HepG2 (cell line): ENCODE data around the gene CSTB. TPM values are rescaled to one million over a fixed set of nuclear protein-coding genes. Genes with fewer than 3 reads are reported as not detected.

ENCODE experiments used
- BATF2 ChIP-seq: sonication (generic); formaldehyde crosslinking; IDR thresholded peaks from 2 replicates; pipeline ENCODE4 v1.8.0; 2022; ENCODE audit warnings: mild to moderate bottlenecking, missing genetic modification reagents, moderate library complexity
- ERF ChIP-seq: IDR thresholded peaks from 2 replicates; pipeline ENCODE4 v1.6.1; 2018; ENCODE audit warnings: missing biosample characterization, missing genetic modification reagents
- ETV6 ChIP-seq: sonication (generic); formaldehyde crosslinking; conservative IDR thresholded peaks from 2 replicates; pipeline ENCODE4 v1.4.0; 2020; ENCODE audit warnings: missing genetic modification reagents
- HNF1B ChIP-seq: sonication (generic); formaldehyde crosslinking; IDR thresholded peaks from 2 replicates; pipeline ENCODE4 v1.5.1; 2020; ENCODE audit warnings: mild to moderate bottlenecking, moderate library complexity, missing genetic modification reagents
- MIXL1 ChIP-seq: IDR thresholded peaks from 2 replicates; pipeline ENCODE4 v1.6.1; 2016
- NFE2 ChIP-seq: sonication (generic); formaldehyde crosslinking; IDR thresholded peaks from 2 replicates; pipeline ENCODE4 v1.4.0; 2020; ENCODE audit warnings: missing genetic modification reagents
- RFX1 ChIP-seq: fragments of 450-650 bp; IDR thresholded peaks from 2 replicates; pipeline ENCODE4 v1.6.1; 2017
- TRIM24 ChIP-seq: sonication (generic); formaldehyde crosslinking; IDR thresholded peaks from 2 replicates; pipeline ENCODE4 v1.8.0; 2022; ENCODE audit warnings: mild to moderate bottlenecking, missing genetic modification reagents
- USF2 ChIP-seq, 2 experiments: sonication (generic) in 1 of 2; formaldehyde crosslinking in 1 of 2; IDR thresholded peaks; 2 replicates each; pipeline versions ENCODE4 v1.5.1 to v1.6.1; 2011 to 2020; ENCODE audit warnings: borderline replicate concordance in 1 of 2, low read depth in 1 of 2, low read length in 1 of 2, mild to moderate bottlenecking in 1 of 2, missing genetic modification reagents in 1 of 2, moderate library complexity in 1 of 2
- ZBTB49 ChIP-seq: sonication (generic); formaldehyde crosslinking; IDR thresholded peaks from 2 replicates; pipeline ENCODE4 v1.4.0; 2020; ENCODE audit warnings: missing genetic modification reagents, borderline replicate concordance
- ZFP41 ChIP-seq: sonication (generic); formaldehyde crosslinking; IDR thresholded peaks from 2 replicates; pipeline ENCODE4 v1.4.0; 2020; ENCODE audit warnings: mild to moderate bottlenecking, missing genetic modification reagents, borderline replicate concordance
- ZFP90 ChIP-seq: sonication (generic); formaldehyde crosslinking; IDR thresholded peaks from 2 replicates; pipeline ENCODE4 v1.8.0; 2022; ENCODE audit warnings: missing genetic modification reagents, mild to moderate bottlenecking, inconsistent platforms, borderline replicate concordance
- ZKSCAN5 ChIP-seq: sonication (generic); formaldehyde crosslinking; IDR thresholded peaks from 2 replicates; pipeline ENCODE4 v1.5.1; 2020; ENCODE audit warnings: mild to moderate bottlenecking, missing genetic modification reagents
- ZNF274 ChIP-seq: sonication (generic); formaldehyde crosslinking; IDR thresholded peaks from 2 replicates; pipeline ENCODE4 v1.5.1; 2020; ENCODE audit warnings: mild to moderate bottlenecking, missing genetic modification reagents
- ZNF430 ChIP-seq: sonication (generic); formaldehyde crosslinking; IDR thresholded peaks from 2 replicates; pipeline ENCODE4 v1.9.0; 2021; ENCODE audit warnings: mild to moderate bottlenecking, missing genetic modification reagents
- ZNF503 ChIP-seq: sonication (generic); formaldehyde crosslinking; IDR thresholded peaks from 2 replicates; pipeline ENCODE4 v1.4.0; 2020; ENCODE audit warnings: missing genetic modification reagents
- polyA plus RNA-seq, 8 experiments: library from polyadenylated mRNA; depleted of rRNA in 3 of 8; stranded (reverse) in 7 of 8; unstranded in 1 of 8; fragments of >200 nt; fragmentation: Illumina TruSeq in 4 of 8; extraction: Trizol in 4 of 8; gene quantifications; 2 replicates each; pipeline versions ENCODE4 v1.2.1 to v1.2.3, GENCODE V29; 2011 to 2016; ENCODE audit warnings: low read depth in 4 of 8, missing spikeins in 1 of 8, mixed read lengths in 1 of 8; ENCODE audit not compliant: insufficient read depth in 1 of 8
- total RNA-seq, 5 experiments: library from RNA; depleted of rRNA; stranded (reverse); fragments of >200 nt; fragmentation: Illumina TruSeq; extraction: Trizol; gene quantifications; 2 replicates each; pipeline ENCODE4 v1.2.3, GENCODE V29; 2016; ENCODE audit warnings: low read depth in 1 of 5
- TF ChIP-seq, protein P1 (sequence below): sonication (generic); formaldehyde crosslinking; IDR thresholded peaks from 2 replicates; pipeline ENCODE4 v1.5.1; 2020; ENCODE audit warnings: mild to moderate bottlenecking, missing genetic modification reagents, moderate library complexity

The CSTB gene
- total and polyA plus RNA-seq, 2 of the 13 experiments (the other 11 are each of a cell fraction or from before 2014, with no cell fraction given): 11.7 to 94.1 TPM

- TF ChIP-seq HNF1B (CRISPR knock-in tag) (0 out of 2 replicates have a peak, but pooled peaks have one; percentile 23), ZBTB49 (CRISPR knock-in tag) (no peak), ERF (CRISPR knock-in tag) (0 out of 2 replicates have a peak, but pooled peaks have one; percentile 18), MIXL1 (CRISPR knock-in tag) (0 out of 2 replicates have a peak, but pooled peaks have one; percentile 14), TRIM24 (CRISPR knock-in tag) (no peak), ZKSCAN5 (CRISPR knock-in tag) (no peak), ETV6 (CRISPR knock-in tag) (no peak), ZNF274 (CRISPR knock-in tag) (no peak), BATF2 (CRISPR knock-in tag) (no peak), NFE2 (CRISPR knock-in tag) (no peak), ZNF430 (CRISPR knock-in tag) (no peak), ZNF503 (CRISPR knock-in tag) (no peak), ZFP90 (CRISPR knock-in tag) (no peak), ZFP41 (CRISPR knock-in tag) (no peak), RFX1 (no peak), USF2 (IDR thresholded peaks at IDR 0.05; ENCODE audit: low read depth, low read length) (no peak), USF2 (CRISPR knock-in tag; IDR thresholded peaks at IDR 0.05; ENCODE audit: borderline replicate concordance) (no peak)
- TF ChIP-seq, protein P1, sequence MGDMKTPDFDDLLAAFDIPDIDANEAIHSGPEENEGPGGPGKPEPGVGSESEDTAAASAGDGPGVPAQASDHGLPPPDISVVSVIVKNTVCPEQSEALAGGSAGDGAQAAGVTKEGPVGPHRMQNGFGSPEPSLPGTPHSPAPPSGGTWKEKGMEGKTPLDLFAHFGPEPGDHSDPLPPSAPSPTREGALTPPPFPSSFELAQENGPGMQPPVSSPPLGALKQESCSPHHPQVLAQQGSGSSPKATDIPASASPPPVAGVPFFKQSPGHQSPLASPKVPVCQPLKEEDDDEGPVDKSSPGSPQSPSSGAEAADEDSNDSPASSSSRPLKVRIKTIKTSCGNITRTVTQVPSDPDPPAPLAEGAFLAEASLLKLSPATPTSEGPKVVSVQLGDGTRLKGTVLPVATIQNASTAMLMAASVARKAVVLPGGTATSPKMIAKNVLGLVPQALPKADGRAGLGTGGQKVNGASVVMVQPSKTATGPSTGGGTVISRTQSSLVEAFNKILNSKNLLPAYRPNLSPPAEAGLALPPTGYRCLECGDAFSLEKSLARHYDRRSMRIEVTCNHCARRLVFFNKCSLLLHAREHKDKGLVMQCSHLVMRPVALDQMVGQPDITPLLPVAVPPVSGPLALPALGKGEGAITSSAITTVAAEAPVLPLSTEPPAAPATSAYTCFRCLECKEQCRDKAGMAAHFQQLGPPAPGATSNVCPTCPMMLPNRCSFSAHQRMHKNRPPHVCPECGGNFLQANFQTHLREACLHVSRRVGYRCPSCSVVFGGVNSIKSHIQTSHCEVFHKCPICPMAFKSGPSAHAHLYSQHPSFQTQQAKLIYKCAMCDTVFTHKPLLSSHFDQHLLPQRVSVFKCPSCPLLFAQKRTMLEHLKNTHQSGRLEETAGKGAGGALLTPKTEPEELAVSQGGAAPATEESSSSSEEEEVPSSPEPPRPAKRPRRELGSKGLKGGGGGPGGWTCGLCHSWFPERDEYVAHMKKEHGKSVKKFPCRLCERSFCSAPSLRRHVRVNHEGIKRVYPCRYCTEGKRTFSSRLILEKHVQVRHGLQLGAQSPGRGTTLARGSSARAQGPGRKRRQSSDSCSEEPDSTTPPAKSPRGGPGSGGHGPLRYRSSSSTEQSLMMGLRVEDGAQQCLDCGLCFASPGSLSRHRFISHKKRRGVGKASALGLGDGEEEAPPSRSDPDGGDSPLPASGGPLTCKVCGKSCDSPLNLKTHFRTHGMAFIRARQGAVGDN (CRISPR knock-in tag): peak; percentile 50; the same call in 1 of the 2 replicates
Measured at GRCh38 chr21:43779660-43780059, 3.6 kb upstream of the CSTB start (continued).
